CD14-positive monocyte (primary cell): Measurements from ENCODE around the gene DOP1B. TPM values are rescaled to one million over a fixed set of nuclear protein-coding genes. Genes with fewer than 3 reads are reported as not detected.
A peak's percentile ranks its signal among the peaks of the same experiment; 100 is the strongest.

Experiments used
- DNase-seq, 3 donors: peaks; one replicate each; pipeline ENCODE4 v3.0.0-alpha.2; 2011 to 2022
- H2AFZ ChIP-seq: 2 replicates; pipeline ENCODE4 v1.6.0; 2012; ENCODE audit warnings: mild to moderate bottlenecking, low read depth, low read length, inconsistent platforms; ENCODE audit not compliant: insufficient read depth, poor library complexity, severe bottlenecking
- H3K27ac ChIP-seq, 2 donors: 1 replicate in 1 of 2; 2 replicates in 1 of 2; pipeline ENCODE4 v1.5.1; 2012 to 2013; ENCODE audit warnings: low read length in 2 of 2, control low read depth in 1 of 2, inconsistent platforms in 1 of 2, low read depth in 1 of 2, mild to moderate bottlenecking in 1 of 2
- H3K27me3 ChIP-seq, 2 donors: one replicate each; pipeline versions ENCODE4 v1.6.0 to v1.6.1; 2011 to 2013; ENCODE audit warnings: low read length in 2 of 2; ENCODE audit not compliant: control insufficient read depth in 2 of 2, insufficient read depth in 2 of 2
- H3K36me3 ChIP-seq, 2 donors: replicated peaks in 1 of 2; 1 replicate in 1 of 2; 2 replicates in 1 of 2; pipeline versions ENCODE4 v1.5.1 to v1.6.1; 2012 to 2013; ENCODE audit warnings: low read length in 2 of 2, control low read depth in 1 of 2, inconsistent platforms in 1 of 2, mild to moderate bottlenecking in 1 of 2; ENCODE audit not compliant: insufficient read depth in 2 of 2, control insufficient read depth in 1 of 2
- H3K4me1 ChIP-seq, 2 donors: 1 replicate in 1 of 2; 2 replicates in 1 of 2; pipeline versions ENCODE4 v1.5.1 to v1.6.1; 2012 to 2013; ENCODE audit warnings: low read length in 2 of 2, control low read depth in 1 of 2, inconsistent platforms in 1 of 2, mild to moderate bottlenecking in 1 of 2, moderate library complexity in 1 of 2; ENCODE audit not compliant: insufficient read depth in 2 of 2, control insufficient read depth in 1 of 2
- H3K4me2 ChIP-seq: replicated peaks from 2 replicates; pipeline ENCODE3; 2012; ENCODE audit warnings: low read length, moderate library complexity, mild to moderate bottlenecking; ENCODE audit not compliant: poor library complexity, severe bottlenecking; ENCODE audit errors: extremely low read depth
- H3K4me3 ChIP-seq, 3 experiments: fragments of 200-600 bp in 1 of 3; sonication (generic) in 1 of 3; replicated peaks in 1 of 3; 1 replicate in 2 of 3; 2 replicates in 1 of 3; pipeline ENCODE4 v1.5.1; 2011 to 2013; ENCODE audit warnings: low read length in 3 of 3, mild to moderate bottlenecking in 3 of 3, control low read depth in 2 of 3, low read depth in 2 of 3, inconsistent platforms in 1 of 3, moderate library complexity in 1 of 3
- H3K79me2 ChIP-seq: 2 replicates; pipeline ENCODE4 v1.6.0; 2012; ENCODE audit warnings: mild to moderate bottlenecking, control low read depth, inconsistent platforms, low read length, moderate library complexity; ENCODE audit not compliant: insufficient read depth
- H3K9ac ChIP-seq: 2 replicates; pipeline ENCODE4 v1.6.0; 2017; ENCODE audit warnings: low read length, mild to moderate bottlenecking; ENCODE audit not compliant: insufficient read depth, poor library complexity, severe bottlenecking
- H3K9me3 ChIP-seq, 2 donors: replicated peaks in 1 of 2; 1 replicate in 1 of 2; 2 replicates in 1 of 2; pipeline versions ENCODE4 v1.5.1 to v1.6.1; 2012 to 2013; ENCODE audit warnings: low read length in 2 of 2, control low read depth in 1 of 2; ENCODE audit not compliant: control insufficient read depth in 1 of 2, insufficient read depth in 1 of 2
- H4K20me1 ChIP-seq: 2 replicates; pipeline ENCODE4 v1.6.0; 2012; ENCODE audit warnings: mild to moderate bottlenecking, low read length, control low read depth, moderate library complexity; ENCODE audit not compliant: insufficient read depth
- H3K27ac Mint-ChIP-seq, 7 donors: one replicate each; pipeline ENCODE4 v1.8.0; 2020; ENCODE audit warnings: mild to moderate bottlenecking in 7 of 7, mixed read lengths in 7 of 7, moderate library complexity in 6 of 7, inconsistent platforms in 2 of 7
- H3K27me3 Mint-ChIP-seq, 3 donors: one replicate each; pipeline ENCODE4 v1.8.0; 2021 to 2022; ENCODE audit warnings: low read depth in 3 of 3, mild to moderate bottlenecking in 3 of 3, mixed read lengths in 3 of 3, moderate library complexity in 3 of 3, inconsistent platforms in 1 of 3
- H3K36me3 Mint-ChIP-seq, 2 donors: one replicate each; pipeline ENCODE4 v1.8.0; 2020; ENCODE audit warnings: mixed read lengths in 2 of 2, inconsistent platforms in 1 of 2, mild to moderate bottlenecking in 1 of 2
- H3K4me1 Mint-ChIP-seq: one replicate; pipeline ENCODE4 v1.8.0; 2020; ENCODE audit warnings: mild to moderate bottlenecking, mixed read lengths
- H3K4me3 Mint-ChIP-seq, 2 donors: one replicate each; pipeline ENCODE4 v1.8.0; 2020; ENCODE audit warnings: mild to moderate bottlenecking in 2 of 2, mixed read lengths in 2 of 2, moderate library complexity in 1 of 2
- H3K9me3 Mint-ChIP-seq, 7 donors: one replicate each; pipeline ENCODE4 v1.8.0; 2020 to 2022; ENCODE audit warnings: mixed read lengths in 7 of 7, mild to moderate bottlenecking in 6 of 7, moderate library complexity in 6 of 7, inconsistent platforms in 2 of 7
- WGBS: methylation state at CpG from one replicate; pipeline ENCODE4 v1.1.5; 2013; ENCODE audit warnings: missing lambda C conversion rate; ENCODE audit not compliant: insufficient coverage; 5-methylcytosine and 5-hydroxymethylcytosine counted together
- intact Hi-C, 2 donors: fragments of 100-400 bp; cut with micrococcal nuclease; formaldehyde crosslinking; loops; one replicate each; pipeline versions ENCODE4 v1.15.0 to v1.15.1; 2023
- polyA plus RNA-seq, 3 donors: library from polyadenylated mRNA; depleted of rRNA in 1 of 3; unstranded in 2 of 3; stranded (reverse) in 1 of 3; fragments of 300-500 nt in 2 of 3; fragments of >200 nt in 1 of 3; fragmentation: Illumina TruSeq in 2 of 3; gene quantifications; 1 replicate in 2 of 3; 2 replicates in 1 of 3; pipeline ENCODE4 v1.2.3, GENCODE V29; 2012 to 2021
- TF ChIP-seq, protein P1 (sequence below): fragments of 200-600 bp; IDR thresholded peaks from one replicate; pipeline ENCODE4 v1.8.0; 2022; ENCODE audit warnings: antibody characterized with exemption, mild to moderate bottlenecking

The DOP1B gene
- polyA plus RNA-seq, 3 donors, result 6.0 to 14.4 (median 11.0) TPM

DNA sequence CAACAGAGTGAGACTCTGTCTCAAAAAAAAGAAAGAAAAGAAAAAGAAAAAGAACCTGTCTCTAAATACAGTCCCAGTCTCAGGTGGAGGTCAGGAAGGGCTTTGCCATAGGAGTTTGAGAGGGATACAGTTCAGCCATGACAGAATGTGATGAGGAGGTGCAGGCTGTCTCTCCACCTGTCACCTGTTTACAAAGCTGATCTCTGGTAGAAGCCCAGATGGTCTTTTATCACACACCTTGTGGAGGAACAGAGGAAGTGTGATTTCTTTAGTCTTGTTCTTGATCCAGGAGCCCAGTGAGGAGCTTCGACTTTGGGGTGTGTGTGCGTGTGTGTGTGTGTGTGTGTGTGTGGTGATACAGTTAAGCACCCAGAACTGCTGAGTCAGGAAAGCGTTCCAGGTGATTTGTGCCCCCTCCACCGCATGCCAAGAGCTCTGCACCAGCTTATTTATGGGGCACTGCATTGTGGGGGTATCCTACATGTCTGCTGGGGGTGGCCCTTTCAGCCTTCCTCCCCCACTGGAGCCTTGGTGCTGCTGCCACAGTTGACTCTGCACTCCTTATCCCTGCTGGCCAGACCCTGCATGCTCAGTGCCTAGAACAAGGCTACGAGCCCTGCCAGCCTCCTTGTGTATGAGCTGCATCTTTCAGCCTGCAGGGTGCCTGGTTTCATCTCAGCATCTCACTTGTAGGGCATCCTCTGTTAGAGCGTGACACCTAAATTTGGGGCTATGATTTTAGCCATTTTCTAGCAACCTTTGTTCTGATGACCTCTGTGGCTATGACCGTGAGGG, 19.3 kb downstream of the DOP1B start:
- Histone ChIP-seq H3K4me3 (no peak overlapping the region), H3K36me3 (peaks cover 3 to 17% of the 10 kb centered on the region in 2 donors), H3K79me2 (peaks cover 66% of the 10 kb centered on the region), H3K9ac (no peak overlapping the region), H3K9me3 (no peaks in the 10 kb centered on the region), H3K27ac (no peak overlapping the region), H3K4me2 (no peak overlapping the region), H4K20me1 (peaks cover 15% of the 10 kb centered on the region), H2AFZ (no peak overlapping the region), H3K27me3 (no peaks in the 10 kb centered on the region), H3K4me1 (peaks cover 52 to 53% of the 10 kb centered on the region in 2 donors)
- Mint-ChIP-seq H3K27me3 (no peaks in the 10 kb centered on the region), H3K4me3 (no peak overlapping the region), H3K4me1 (peaks cover 47% of the 10 kb centered on the region), H3K36me3 (peaks cover 25 to 44% of the 10 kb centered on the region in 2 donors), H3K27ac (peak overlapping the region in 4 of 7 donors; percentile 15 to 53 (median 46)), H3K9me3 (peaks cover 0 to 5% (median under 1%) of the 10 kb centered on the region in 7 donors)
- WGBS, result 100% methylated on average over 3 of the region's 7 CpGs
- TF ChIP-seq, protein P1, sequence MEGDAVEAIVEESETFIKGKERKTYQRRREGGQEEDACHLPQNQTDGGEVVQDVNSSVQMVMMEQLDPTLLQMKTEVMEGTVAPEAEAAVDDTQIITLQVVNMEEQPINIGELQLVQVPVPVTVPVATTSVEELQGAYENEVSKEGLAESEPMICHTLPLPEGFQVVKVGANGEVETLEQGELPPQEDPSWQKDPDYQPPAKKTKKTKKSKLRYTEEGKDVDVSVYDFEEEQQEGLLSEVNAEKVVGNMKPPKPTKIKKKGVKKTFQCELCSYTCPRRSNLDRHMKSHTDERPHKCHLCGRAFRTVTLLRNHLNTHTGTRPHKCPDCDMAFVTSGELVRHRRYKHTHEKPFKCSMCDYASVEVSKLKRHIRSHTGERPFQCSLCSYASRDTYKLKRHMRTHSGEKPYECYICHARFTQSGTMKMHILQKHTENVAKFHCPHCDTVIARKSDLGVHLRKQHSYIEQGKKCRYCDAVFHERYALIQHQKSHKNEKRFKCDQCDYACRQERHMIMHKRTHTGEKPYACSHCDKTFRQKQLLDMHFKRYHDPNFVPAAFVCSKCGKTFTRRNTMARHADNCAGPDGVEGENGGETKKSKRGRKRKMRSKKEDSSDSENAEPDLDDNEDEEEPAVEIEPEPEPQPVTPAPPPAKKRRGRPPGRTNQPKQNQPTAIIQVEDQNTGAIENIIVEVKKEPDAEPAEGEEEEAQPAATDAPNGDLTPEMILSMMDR, result no peak
- intact Hi-C loops, result no loop called here
- DNase-seq, result no peak

DNA sequence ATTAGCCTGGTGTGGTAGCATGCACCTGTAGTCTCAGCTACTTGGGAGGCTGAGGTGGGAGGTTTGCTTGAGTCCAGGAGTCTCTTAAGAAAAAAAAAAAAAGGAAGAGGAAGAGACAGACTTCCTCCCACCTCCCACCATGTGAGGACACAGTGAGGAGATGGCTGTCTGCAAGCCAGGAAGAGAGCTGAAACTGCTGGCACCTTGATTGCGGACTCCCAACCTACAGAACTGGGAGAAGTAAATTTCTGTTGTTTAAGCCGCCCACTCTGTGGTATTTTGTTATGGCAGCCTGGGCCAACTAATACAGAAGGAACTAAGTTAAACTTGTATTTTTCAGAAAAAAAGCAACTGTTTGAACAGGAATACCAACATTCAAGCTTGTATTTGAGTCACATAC, 21.7 kb downstream of the DOP1B start:
- Histone ChIP-seq H3K4me3 (no peak overlapping the region), H3K79me2 (peaks cover 68% of the 10 kb centered on the region), H3K9me3 (no peaks in the 10 kb centered on the region), H3K36me3 (peaks cover 3 to 16% of the 10 kb centered on the region in 2 donors), H2AFZ (no peak overlapping the region), H3K27ac (no peak overlapping the region), H3K9ac (no peak overlapping the region), H4K20me1 (peaks cover 13% of the 10 kb centered on the region), H3K4me1 (peaks cover 53 to 54% of the 10 kb centered on the region in 2 donors), H3K27me3 (no peaks in the 10 kb centered on the region), H3K4me2 (no peak overlapping the region)
- Mint-ChIP-seq H3K9me3 (peaks cover 0 to 9% (median 4%) of the 10 kb centered on the region in 7 donors), H3K4me1 (peaks cover 53% of the 10 kb centered on the region), H3K4me3 (no peak overlapping the region), H3K36me3 (peaks cover 21 to 47% of the 10 kb centered on the region in 2 donors), H3K27me3 (no peaks in the 10 kb centered on the region), H3K27ac (peak overlapping the region in 6 of 7 donors; percentile 45 to 74 (median 53))
- TF ChIP-seq, protein P1, result no peak
- WGBS, result no CpG with 5 or more reads among the region's 2 CpGs
- no peak for DNase-seq
- intact Hi-C loops, result no loop called here
